Measurements from ENCODE around the gene CTIF.

Gene CTIF

DNA sequence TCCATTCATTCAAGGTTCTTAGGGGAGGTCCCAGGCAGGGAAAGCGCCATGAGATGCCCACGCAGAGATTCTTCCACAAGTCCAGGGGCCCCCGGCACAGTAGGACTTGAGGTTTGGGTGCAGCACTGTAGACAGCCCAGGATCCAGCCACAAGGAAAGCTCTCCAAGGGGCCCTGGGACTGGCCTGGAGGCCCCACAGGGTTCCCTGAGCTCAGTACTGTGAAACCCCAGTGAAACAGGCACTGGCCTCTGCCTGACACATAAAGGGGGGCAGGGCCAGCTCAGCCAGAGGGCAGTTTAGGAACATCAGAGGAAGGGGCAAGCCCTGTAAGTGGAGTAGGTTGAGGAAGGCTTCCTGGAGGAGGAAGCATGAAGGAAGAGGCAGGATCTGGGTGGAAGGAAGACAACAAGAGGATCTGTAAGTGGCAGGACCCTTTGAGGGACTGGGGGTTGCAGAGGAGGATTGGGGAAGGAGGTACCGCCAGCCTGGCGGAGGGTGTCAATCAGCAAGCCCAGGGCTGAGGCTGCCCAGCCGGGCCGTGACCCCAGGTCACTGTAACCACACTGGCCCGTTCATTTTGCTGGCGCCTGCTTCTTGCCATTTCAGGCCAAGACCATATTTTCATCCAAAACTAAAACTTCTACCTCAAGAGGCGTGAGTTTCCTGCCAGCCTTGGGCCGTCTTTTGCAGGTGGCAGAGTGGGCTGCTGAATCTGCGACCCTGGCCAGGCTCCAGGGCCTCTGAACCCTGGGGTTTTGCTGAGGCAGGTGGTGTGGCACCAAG lies 236.7 kb downstream of the CTIF start:
- no peak for DNase-seq (ENCODE audit: low read depth in 2 of 2)

DNA sequence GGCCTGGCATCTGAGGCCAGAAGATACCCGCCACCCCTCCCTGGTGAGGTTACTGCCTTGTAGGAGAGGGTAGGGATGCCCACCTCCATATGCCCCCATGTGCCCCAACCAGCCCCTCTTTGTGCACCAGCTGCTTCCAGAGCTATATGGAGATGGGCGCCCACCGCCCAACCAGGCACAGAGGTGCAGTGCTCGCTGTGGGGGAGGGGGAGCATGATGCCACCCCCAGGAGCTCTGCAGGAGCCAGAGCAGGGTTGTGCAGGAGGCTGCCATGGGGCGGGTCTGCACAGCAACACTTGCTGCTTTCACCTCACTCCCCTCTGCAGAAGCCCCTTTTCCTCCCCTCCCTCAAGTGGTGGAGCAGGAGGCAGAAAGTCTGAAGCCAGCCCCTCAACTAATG lies 237.3 kb downstream of the CTIF start:
- DNase-seq (ENCODE audit: low read depth in 2 of 2), result no peak

DNA sequence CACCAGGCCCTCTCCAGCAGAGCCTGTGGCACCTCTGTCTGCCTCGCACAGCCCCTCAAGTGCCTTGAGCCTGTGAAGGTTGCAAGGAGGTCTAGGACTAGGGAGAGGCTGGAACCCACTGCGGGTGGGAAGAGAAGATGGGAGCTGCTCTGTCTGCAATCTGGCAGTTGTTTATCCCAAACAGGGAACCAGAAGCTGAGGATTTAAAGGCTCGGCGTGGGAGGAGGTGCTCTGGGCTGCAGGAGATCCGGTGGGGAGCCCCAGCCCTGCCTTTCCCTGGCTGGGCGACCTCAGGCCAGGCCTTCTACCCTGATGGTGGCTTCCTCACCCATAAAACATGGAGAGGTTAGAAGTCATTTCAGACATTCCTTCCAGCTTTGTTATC lies 237.8 kb downstream of the CTIF start:
- DNase-seq (ENCODE audit: low read depth in 2 of 2), result no peak

DNA sequence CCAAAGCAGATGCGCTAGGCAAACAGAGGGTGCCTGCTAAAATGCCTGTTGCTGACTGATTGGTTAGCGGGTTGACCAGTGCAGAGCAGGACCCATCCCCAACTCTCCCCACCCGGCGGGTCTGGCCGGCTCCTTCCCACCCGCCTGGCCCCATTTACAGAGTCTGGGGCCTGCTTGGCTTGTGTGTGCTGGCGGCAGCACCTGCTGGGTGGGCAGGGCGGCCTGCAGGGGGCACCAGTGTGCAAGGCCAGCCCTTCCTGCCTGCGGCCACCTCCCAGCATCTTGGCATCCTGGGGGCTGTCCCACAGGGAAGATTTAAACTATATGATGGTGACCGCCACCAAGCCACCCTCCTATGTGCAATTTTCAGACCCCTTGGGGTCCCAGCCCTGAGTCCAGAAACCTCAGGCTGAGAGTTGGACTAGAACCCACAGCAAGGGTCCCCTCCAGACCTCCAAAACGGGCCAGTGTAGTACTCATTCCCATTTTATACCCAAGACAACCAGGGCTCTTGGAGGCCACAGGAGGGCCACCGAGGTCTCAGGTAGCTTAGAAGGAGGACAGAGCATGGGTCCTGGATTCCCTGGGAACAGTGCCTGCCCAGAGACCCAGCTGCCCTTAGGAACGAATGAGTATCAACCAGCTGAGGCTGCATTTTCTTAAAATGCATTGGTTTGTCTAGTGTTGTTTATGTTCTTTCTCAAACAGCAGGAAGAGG lies 238.4 kb downstream of the CTIF start:
- DNase-seq (ENCODE audit: low read depth in 2 of 2), result peak; percentile 41 to 62

DNA sequence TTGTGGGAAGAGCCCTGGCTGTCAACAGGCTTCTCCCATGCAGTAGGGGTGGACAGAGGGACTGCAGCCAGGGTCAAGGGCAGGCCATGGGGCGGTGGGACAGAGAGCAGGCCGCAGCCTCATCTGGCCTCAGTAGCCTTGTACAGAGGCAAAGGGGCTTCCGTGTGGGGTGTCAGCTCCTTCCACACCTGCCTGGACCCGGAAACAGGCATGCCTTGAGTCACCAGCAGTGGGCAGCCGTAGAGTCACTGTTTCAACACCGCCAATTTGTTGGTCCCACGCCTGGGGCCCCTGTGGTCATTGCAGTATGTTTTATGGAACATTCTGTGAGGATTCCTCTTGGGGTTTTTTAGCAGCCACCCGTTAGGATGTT lies 238.9 kb downstream of the CTIF start:
- no peak for DNase-seq (ENCODE audit: low read depth in 2 of 2)

DNA sequence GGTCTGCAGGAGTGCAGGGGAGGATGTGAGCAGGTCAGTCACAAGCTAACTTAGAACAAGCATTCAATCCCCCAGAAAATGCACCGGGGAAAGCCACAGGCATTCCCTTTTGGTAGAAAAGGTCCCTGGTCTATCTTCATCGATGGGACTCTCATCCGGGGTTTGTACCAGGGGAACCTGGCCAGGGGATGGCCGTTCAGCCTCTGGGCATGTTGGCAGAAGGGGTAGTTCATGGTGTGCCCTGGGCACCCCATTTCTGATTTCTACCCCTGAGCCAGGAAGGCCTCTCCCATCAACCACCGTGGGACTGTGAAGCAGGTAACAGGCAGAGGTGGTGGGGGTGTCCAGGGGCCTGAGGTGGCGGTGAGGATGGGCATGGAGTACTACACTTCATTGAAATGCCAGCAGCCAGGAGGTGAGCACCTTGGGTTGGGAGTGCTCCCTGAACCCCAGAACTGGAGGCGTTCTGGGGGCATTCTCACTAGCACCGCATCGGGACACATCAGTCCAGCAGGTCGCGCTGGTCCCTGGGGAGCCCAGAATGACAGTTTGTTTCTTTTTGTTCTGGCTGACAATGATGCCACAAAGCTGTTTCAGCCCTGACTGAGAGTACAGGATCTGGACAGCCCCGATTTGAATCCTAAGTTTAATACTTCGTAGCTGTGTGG lies 239.6 kb downstream of the CTIF start:
- no peak for DNase-seq (ENCODE audit: low read depth in 2 of 2)

DNA sequence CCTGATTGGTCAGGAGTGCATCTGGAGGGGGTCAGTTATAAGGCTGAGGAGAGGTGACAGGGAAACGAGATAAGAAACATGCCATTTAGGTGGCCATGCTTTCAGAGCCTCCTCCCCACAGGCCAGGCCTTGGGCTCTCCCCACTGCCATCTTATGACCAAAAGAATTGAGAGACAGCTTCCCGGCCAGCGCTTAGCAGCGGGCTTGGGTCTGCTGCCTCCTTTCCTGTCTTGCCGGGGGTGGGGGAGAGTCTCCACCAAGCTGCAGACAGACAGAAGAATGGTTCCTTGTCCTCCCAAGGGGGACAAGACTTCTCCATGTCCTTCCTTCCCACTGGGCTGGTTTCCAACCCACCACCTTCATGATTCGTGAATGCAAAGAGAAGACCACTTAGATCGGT lies 240.6 kb downstream of the CTIF start:
- no peak for DNase-seq (ENCODE audit: low read depth in 2 of 2)

DNA sequence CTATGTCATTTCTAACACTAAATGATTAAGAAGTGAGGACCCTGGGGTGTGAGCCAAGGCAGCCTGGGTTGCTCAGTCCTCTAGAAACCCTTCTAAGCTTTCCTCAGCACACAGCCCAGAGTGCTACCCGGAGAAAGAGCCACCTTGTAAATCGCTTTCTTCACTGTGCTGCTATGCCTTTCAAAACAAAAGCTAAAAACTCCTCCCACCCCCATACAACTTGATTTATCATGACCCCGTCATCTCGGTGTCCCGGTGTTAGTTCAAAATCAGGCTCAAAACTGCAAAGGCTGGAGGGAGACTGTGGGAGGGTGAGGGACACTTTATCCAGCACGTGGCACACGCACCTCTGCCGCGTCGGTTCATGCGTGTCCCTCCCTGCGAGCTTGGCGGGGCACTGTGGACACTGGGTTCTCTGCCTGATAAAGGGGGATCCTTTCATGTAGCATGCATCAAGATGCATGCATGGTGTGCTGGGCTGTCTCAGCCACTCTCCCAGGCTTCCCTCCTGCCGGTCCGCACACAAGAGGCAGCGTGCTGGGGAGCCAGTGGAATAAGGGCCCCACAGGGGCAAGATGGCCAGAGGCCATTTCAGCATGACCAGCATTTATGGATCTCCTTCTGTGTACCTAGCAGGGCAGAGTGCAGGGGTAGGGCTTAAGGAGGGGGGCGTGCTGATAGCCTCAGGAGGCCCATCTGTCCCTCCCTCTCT lies 241.5 kb downstream of the CTIF start:
- no peak for DNase-seq (ENCODE audit: low read depth in 2 of 2)

DNA sequence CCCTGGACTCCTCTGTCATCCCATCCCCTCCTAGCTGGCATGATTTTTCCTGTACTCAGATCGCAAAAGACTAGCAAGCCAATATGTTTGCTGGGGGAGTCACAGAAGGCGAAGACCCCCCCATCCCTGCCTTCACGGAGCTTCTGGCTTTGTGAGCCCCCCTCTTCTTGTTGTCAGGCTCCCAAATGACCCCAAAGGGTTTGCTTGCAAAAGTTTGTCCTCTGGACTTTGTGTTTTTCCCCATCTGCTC lies 242.0 kb downstream of the CTIF start:
- no peak for DNase-seq (ENCODE audit: low read depth in 2 of 2)

DNA sequence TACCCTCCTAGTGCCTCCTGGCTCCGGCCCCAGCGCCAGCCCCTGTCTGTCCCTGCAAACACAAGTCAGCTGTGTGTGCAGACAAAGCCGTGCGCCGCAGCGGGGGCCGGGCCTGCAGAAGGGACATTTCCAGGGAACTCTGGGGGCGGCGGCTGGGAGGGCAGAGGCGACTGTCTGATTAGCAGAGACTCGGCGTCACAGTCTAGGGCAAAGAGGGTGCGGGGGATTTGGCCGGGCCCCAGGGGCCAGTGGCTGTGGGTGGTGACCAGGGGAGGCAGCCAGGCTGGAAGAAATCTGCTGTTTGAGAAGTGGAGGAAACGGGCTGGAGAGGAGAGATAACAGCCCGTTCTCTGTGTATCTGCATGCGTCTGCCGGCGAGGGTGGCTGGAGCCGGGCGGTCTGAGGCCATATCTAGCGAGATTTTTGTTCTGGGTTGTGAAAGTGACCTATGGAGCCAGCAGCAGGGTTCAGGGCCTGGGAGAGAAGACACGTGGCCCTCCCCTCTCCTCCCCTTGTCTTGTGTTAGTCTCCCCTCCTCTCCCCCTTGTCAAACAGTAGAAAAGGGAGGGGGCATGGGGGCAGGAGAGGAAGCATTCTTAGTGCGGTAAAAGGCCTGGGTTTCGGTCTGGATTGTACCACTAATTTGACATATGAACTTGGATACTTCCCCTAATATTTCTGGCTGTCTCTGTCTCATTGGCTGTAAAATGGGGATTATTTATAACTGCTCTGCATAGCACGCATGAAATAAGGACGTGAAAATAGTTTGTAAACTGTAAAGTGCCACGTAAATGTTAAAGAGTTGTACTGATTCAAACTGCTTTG lies 242.5 kb downstream of the CTIF start:
- DNase-seq (ENCODE audit: low read depth in 2 of 2), result no peak

DNA sequence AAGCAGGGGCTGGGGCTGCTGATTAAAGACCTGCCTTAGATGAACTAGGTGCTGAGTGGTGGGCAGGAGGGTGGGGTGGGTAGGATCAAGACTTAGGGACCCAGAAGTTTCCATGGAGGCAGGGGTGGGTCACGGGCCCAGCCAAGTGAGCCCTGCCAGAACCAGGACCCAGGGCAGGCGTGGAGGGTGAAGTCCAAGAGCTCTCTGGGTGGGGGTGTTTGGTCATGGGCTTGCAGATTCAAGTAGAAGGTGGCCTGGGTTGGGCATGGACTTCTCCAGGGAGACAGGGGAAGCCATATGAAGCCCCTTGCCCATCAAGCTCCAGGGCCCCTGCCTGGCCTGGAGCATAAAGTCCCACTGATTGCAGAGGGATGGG lies 243.1 kb downstream of the CTIF start:
- DNase-seq (ENCODE audit: low read depth in 2 of 2), result no peak

DNA sequence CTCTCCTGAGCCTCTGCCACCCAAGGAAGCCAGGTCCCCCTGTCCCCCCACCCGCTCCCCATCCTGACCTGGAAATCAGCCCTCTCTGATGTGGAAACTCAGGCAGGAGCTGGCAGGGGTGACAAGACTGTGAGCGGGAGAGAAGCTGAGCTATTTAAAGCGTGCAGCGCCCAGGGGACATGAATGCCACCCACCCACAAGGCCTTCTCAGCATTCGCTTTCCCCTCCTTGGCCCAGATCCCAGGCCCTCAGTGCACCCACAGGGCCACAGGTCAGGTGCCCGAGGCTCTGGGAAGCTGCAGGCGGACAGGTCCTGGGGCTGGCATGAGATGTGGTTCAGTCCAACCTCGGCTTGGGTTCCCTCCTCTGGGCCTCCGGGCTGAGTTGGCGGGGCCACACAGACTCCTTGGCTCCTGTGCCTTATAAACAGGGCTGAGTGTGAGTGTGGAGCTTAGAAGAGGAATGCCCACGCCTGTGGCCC lies 243.6 kb downstream of the CTIF start:
- no peak for DNase-seq (ENCODE audit: low read depth in 2 of 2)

DNA sequence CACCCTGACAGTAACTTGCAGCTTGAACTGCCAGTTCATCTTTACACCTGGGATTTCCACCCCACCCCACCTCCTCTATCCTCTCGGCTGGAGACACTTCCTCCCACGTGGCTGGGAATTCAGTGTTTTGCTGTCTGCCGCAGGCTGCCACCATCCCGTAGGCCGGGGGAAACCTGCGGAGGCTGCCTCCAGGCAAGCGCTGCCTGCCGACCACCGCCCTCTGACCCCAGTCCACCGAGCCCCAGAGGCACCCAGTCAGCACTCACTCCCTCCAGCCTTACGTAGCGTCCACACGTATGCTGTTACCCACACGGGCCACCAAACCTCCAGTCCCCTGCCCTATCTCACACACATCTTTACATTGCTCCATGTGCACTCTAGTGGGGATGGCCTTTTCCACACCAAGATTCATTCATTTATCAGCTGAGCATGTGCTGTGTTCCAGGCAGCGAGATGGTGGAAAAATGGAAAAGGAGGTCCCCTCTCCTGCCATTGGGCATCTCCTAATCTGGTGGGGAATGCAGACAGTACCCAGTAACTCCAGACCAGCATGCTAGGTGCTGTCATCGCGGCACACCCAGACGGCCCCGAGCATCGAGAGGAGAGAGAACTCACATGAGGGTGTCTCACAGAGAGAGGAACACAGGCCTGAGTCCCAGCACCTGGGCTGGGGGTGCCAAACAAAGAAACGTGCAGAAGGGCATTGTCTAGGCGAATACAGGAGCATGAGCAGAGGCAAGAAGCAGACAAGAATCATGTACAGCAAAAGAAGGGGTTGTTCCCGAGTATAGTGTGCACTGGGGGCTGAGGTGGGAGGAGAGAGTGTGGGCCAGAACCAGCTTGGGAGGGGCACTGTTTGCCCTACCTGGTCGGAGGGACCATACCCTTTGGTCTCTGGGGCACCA lies 245.0 kb downstream of the CTIF start:
- DNase-seq (ENCODE audit: low read depth in 2 of 2), result no peak

DNA sequence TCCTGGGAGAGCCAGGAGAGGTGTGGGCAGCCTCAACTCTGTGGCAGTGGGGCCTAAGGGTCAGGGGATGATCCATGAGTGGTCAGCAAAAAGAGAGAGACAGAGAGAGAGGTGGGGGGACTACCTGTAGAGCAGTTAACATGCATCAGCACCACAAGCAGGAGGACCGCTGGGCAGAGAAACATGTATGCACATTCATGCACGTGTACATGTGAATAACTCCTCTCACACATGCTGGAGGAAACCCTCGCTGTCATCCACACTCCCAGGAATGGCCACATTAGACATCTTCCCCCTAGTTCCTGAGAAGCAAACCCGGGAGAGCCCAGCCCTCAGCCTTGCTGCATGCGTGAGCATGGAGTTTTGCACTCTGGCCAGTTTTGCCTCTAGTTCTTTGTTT lies 245.8 kb downstream of the CTIF start:
- no peak for DNase-seq (ENCODE audit: low read depth in 2 of 2)

DNA sequence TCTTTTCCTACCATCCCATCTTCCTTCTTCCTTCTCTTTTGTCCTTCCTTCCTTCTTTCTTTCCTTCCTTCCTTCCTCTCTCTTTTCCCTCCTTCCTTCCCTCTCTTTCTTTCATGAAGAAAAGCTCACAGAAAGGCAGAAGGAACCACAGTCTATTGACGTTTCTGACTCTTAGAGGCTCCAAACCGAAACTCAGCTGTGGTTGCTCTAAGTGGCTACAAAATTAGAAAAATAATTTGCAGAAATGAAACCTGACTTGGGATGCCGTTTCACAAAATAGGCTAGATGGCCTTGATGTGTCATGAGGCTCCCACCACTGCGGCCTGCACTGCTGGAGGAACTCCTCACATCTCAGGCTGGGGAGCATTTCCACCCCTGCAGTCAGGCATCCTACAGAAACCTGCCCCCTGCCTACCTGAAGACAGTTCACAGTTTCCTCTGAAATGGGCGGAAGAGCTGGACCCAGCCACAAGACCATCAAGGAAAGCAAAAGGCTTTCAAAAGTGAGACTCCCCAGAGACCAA lies 246.3 kb downstream of the CTIF start:
- peak in 1 of 2 donors; percentile 19 for DNase-seq (ENCODE audit: low read depth in 2 of 2)

DNA sequence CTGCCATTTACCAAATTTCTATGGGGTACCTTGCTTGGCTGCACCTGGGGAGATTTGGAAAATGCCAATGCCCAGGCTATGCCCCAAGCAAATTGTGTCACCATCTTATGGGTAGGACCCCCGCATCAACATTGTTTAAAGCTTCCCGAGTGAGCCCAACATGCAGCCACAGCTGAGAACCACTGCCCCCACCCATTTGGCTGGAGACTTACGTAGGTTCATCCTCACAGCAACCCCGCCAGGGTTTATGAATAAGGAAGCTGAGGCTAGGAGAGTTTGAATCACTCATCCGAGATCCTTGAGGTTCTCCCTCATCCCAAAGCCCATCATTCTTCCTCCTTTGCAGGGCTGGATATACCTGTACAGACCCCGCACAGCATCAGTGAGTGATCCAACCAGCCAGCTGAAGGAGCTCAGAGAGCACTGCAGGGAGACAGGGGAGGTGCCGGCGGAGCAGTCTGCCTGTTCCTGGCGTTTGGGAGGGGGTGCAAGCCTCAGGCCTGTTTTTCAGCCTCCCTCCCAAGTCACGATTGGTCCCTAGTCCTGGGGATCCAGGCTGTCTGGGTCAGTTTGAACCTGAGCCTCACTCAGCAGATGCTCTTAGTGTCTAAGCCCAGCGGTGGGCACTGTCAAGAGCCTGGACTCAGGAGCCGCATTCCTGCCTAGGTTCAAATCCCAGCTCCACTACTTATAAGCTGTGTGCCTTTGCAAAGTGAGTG lies 247.1 kb downstream of the CTIF start:
- no peak for DNase-seq (ENCODE audit: low read depth in 2 of 2)

DNA sequence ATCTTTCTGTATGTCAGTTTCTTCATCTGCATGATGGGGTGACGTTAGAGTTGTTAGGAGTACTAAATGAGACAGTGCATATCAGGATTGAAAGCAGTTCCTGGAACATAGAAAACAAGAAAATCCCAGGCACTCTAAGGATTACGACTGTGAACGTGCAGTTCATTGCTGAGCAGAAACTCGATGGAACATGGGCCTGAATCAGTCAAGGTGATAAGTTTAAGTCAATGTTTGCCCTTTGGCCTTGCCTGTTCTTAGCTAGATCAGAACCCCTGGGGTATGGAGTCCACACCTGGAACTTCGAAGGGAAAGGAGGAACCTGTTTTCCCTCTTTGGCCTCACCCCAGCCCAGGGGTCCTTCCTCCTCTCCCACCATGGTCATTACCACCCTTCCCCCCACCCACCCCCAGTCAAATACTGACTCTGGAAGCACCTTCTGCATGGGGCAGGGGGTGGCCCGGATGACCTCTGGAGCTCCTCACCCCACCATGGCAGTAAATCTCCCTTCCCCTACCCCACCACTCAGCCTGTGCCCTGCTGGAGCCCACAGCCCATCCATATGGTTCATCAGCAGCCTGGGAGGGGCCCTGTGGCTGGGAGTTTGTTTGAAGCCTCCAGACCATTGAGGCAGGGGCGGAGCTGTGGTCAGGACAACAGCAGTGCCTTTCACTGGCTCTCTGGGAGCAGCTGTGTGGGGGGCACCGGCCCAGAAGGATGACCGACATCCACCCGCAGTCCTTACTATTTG lies 247.8 kb downstream of the CTIF start:
- no peak for DNase-seq (ENCODE audit: low read depth in 2 of 2)

DNA sequence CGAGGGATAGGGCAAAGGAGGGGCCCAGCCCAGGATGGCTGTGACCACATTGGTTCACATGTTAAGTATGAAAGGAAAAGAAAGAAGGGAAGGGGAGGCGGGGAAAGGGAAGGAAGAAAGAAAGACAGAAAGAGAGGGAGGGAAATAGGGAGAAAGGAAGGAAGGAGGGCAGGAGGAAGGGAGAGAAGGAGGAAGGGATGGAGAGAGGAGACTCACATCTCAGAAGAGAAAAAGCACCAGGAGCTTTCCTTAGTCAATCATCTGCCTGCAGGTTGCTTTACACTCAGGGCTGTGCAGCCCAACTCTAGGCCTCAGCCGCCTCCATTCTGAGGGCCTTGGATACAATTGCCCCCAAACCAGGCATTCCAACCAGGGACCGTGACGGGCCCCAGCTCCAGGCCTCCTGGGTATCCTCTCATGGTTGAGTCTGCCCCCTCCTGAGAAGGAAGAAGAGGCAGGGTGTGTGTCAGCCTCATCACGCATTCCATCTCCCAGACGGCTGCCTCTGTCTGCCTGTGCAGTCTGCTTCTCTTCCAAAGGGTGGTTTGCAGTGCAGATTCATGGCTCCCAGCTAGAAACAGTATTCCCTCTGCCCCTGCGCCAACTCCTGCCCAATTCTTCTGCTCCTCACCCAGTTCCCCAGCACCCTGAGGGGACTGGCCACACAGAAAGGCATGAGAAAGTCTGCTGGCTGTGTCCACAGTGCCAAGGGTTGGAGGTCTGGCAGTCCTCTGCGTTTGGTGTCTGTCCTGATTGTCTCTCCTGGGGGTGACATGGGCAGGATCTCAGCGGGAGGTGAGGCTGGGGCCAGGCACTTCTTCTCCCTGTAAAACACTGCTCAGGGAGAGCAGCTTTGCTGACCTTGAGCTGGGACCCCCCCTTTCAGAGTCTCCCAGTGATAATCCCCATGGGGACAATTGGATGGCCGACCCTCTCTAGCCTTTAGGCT lies 248.6 kb downstream of the CTIF start:
- no peak for DNase-seq (ENCODE audit: low read depth in 2 of 2)
